Esophagus muscularis mucosa (tissue), 4 donors: ENCODE results near the gene FAM118A. TPM values are rescaled to one million over a fixed set of nuclear protein-coding genes. Genes with fewer than 3 reads are reported as not detected.

Source experiments
- DNase-seq: peaks from one replicate; pipeline ENCODE4 v3.0.0-alpha.2; 2017; ENCODE audit errors: extremely low spot score
- H3K27ac ChIP-seq, 4 donors: fragments of 200-600 bp; sonication (generic); replicated peaks in 1 of 4; 1 replicate in 3 of 4; 2 replicates in 1 of 4; pipeline ENCODE4 v1.5.1; 2016 to 2019; ENCODE audit warnings: mild to moderate bottlenecking in 1 of 4
- H3K27me3 ChIP-seq, 4 donors: fragments of 200-600 bp; sonication (generic); one replicate each; pipeline versions ENCODE4 v1.5.1 to v1.6.0; 2016 to 2019
- H3K36me3 ChIP-seq, 4 donors: fragments of 200-600 bp; sonication (generic); one replicate each; pipeline ENCODE4 v1.5.1; 2016 to 2019
- H3K4me1 ChIP-seq, 4 donors: fragments of 200-600 bp; sonication (generic); one replicate each; pipeline ENCODE4 v1.5.1; 2016 to 2019
- H3K4me3 ChIP-seq, 4 donors: fragments of 200-600 bp; sonication (generic); 1 replicate in 2 of 4; 2 replicates in 2 of 4; pipeline ENCODE4 v1.5.1; 2016 to 2019; ENCODE audit warnings: mild to moderate bottlenecking in 4 of 4, moderate library complexity in 1 of 4
- H3K9me3 ChIP-seq, 4 donors: fragments of 200-600 bp; sonication (generic); 1 replicate in 3 of 4; 2 replicates in 1 of 4; pipeline ENCODE4 v1.5.1; 2016 to 2019
- CTCF ChIP-seq, 3 experiments: fragments of 200-600 bp in 2 of 3; fragments of 450-650 bp in 1 of 3; sonication (generic) in 2 of 3; IDR thresholded peaks; one replicate each; pipeline ENCODE4 v1.5.1; 2017 to 2019; ENCODE audit warnings: antibody characterized with exemption in 3 of 3, mild to moderate bottlenecking in 2 of 3, moderate library complexity in 1 of 3
- EP300 ChIP-seq: sonication (generic); formaldehyde crosslinking; IDR thresholded peaks from one replicate; pipeline ENCODE4 v1.6.1; 2017; ENCODE audit warnings: antibody characterized with exemption
- POLR2A ChIP-seq: fragments of 450-650 bp; IDR thresholded peaks from one replicate; pipeline ENCODE4 v1.6.1; 2017; ENCODE audit warnings: antibody characterized with exemption, moderate library complexity, mild to moderate bottlenecking, low read depth
- POLR2AphosphoS5 ChIP-seq, 2 donors: sonication (generic); formaldehyde crosslinking; IDR thresholded peaks; one replicate each; pipeline ENCODE4 v1.6.1; 2017; ENCODE audit warnings: antibody characterized with exemption in 2 of 2
- whole genome bisulfite sequencing: methylation state at CpG from one replicate; pipeline ENCODE4 v1.1.5; 2018; 5-methylcytosine and 5-hydroxymethylcytosine counted together
- intact Hi-C: fragments of 100-400 bp; cut with DNase I; formaldehyde crosslinking; loops from one replicate; pipeline ENCODE4 v1.15.1; 2023
- total RNA-seq, 4 donors: library from RNA; depleted of rRNA; stranded (reverse); fragments of >200 nt; gene quantifications; one replicate each; pipeline versions ENCODE4 v1.1.0 to v1.2.1, GENCODE V29; 2016

Gene FAM118A
- total RNA-seq, 4 donors from 2014 or later: 24.4 to 45.8 (median 32.1) TPM

GRCh38 chr22:45298934-45299505 is 10.7 kb upstream of the FAM118A start:
- Histone ChIP-seq H3K36me3 (no peaks in the 10 kb centered on the region), H3K9me3 (no peaks in the 10 kb centered on the region), H3K4me3 (no peak overlapping the region), H3K27me3 (no peaks in the 10 kb centered on the region), H3K4me1 (no peaks in the 10 kb centered on the region), H3K27ac (no peak overlapping the region)
- intact Hi-C loops: no loop called here
- TF ChIP-seq POLR2AphosphoS5 (IDR thresholded peaks at IDR 0.05) (no peak), POLR2A (no peak), EP300 (no peak), CTCF (IDR thresholded peaks at IDR 0.05) (no peak)
- DNase-seq: no peak
- 88% methylated on average over 14 of the region's 15 CpGs for WGBS

- Histone ChIP-seq H3K9me3 (no peaks in the 10 kb centered on the region), H3K27ac (no peak overlapping the region), H3K4me1 (no peaks in the 10 kb centered on the region), H3K36me3 (no peaks in the 10 kb centered on the region), H3K4me3 (no peak overlapping the region), H3K27me3 (no peaks in the 10 kb centered on the region)
- intact Hi-C loops: no loop called here
- TF ChIP-seq CTCF (IDR thresholded peaks at IDR 0.05): no peak
- no peak for TF ChIP-seq POLR2A
- no peak for TF ChIP-seq POLR2AphosphoS5 (IDR thresholded peaks at IDR 0.05)
- no peak for TF ChIP-seq EP300
- no peak for DNase-seq
- WGBS: 78% methylated on average over 8 of the region's 8 CpGs
These were observed 7.0 kb upstream of the FAM118A start for GRCh38 chr22:45302751-45303150.

- Histone ChIP-seq H3K27ac (no peak overlapping the region), H3K27me3 (no peaks in the 10 kb centered on the region), H3K4me1 (no peaks in the 10 kb centered on the region), H3K4me3 (no peak overlapping the region), H3K36me3 (no peaks in the 10 kb centered on the region), H3K9me3 (no peaks in the 10 kb centered on the region)
- no peak for TF ChIP-seq POLR2AphosphoS5 (IDR thresholded peaks at IDR 0.05)
- TF ChIP-seq CTCF (IDR thresholded peaks at IDR 0.05): no peak
- DNase-seq: no peak
- intact Hi-C loops: no loop called here
- WGBS: 80% methylated on average over 7 of the region's 7 CpGs
These were observed 6.6 kb upstream of the FAM118A start for GRCh38 chr22:45303181-45303580.

GRCh38 chr22:45304971-45305370 is 4.8 kb upstream of the FAM118A start:
- no peak overlapping the region for H3K27ac ChIP-seq
- no peak for DNase-seq
- peaks cover 5 to 9% (median 6%) of the 10 kb centered on the region in 4 donors for H3K4me1 ChIP-seq
- WGBS: 96% methylated on average over 6 of the region's 6 CpGs
- no peak overlapping the region for H3K4me3 ChIP-seq
- H3K27me3 ChIP-seq: no peaks in the 10 kb centered on the region
- no peaks in the 10 kb centered on the region for H3K9me3 ChIP-seq
- intact Hi-C loops: loop anchor here (5.0 kb wide), 1 partner anchor 33 kb away; no protein-coding TSS in a partner anchor
- H3K36me3 ChIP-seq: no peaks in the 10 kb centered on the region
- TF ChIP-seq CTCF (IDR thresholded peaks at IDR 0.05): no peak
- TF ChIP-seq EP300: no peak
- no peak for TF ChIP-seq POLR2AphosphoS5 (IDR thresholded peaks at IDR 0.05)
- no peak for TF ChIP-seq POLR2A

- 74% methylated on average over 6 of the region's 6 CpGs for WGBS
- peaks cover 5 to 14% (median 9%) of the 10 kb centered on the region in 4 donors for H3K4me1 ChIP-seq
- no peaks in the 10 kb centered on the region for H3K27me3 ChIP-seq
- no peaks in the 10 kb centered on the region for H3K36me3 ChIP-seq
- intact Hi-C loops: loop anchor here (5.0 kb wide), 1 partner anchor 33 kb away; no protein-coding TSS in a partner anchor
- H3K4me3 ChIP-seq: no peak overlapping the region
- DNase-seq: no peak
- H3K9me3 ChIP-seq: no peaks in the 10 kb centered on the region
- no peak overlapping the region for H3K27ac ChIP-seq
- TF ChIP-seq POLR2AphosphoS5 (IDR thresholded peaks at IDR 0.05) (no peak), CTCF (IDR thresholded peaks at IDR 0.05) (no peak), EP300 (no peak), POLR2A (no peak)
These were observed 4.2 kb upstream of the FAM118A start for GRCh38 chr22:45305456-45306075.
